ENCODE data around the gene PPP3R1. TPM values are rescaled to one million over a fixed set of nuclear protein-coding genes. Genes with fewer than 3 reads are reported as not detected.
A peak's percentile ranks its signal among the peaks of the same experiment; 100 is the strongest.

The PPP3R1 gene
- polyA plus RNA-seq, 1 experiment, result 5.2 TPM

GRCh38 chr2:68157402-68158133, 94.8 kb downstream of the PPP3R1 start, which contains the start of gene PNO1:
PNO1 (plus strand) TSS chr2:68157888; CDS start chr2:68157935, 47 bp downstream.
- peak; percentile 53 for DNase-seq (ENCODE audit: low read depth)
- no peak for TF ChIP-seq CTCF (IDR thresholded peaks at IDR 0.05; ENCODE audit: insufficient read depth, low read depth, low read length)
- no peaks in the 10 kb centered on the region for H3K36me3 ChIP-seq (ENCODE audit: control insufficient read depth, insufficient read depth, low read length)
- POLR2A ChIA-PET, result no interaction called here
- CTCF ChIA-PET, result interaction anchor here (1.0 to 1.7 kb wide), 8 partner anchors 12 to 200 kb away, joined by 3 to 6 read pairs (median 4); no protein-coding TSS in a partner anchor
- peak within 1 kb of the TSS; percentile 79 for H3K4me3 ChIP-seq (ENCODE audit: low read depth, low read length)
- H3K27me3 ChIP-seq (ENCODE audit: control insufficient read depth, insufficient read depth, low read length), result no peaks in the 10 kb centered on the region

DNA sequence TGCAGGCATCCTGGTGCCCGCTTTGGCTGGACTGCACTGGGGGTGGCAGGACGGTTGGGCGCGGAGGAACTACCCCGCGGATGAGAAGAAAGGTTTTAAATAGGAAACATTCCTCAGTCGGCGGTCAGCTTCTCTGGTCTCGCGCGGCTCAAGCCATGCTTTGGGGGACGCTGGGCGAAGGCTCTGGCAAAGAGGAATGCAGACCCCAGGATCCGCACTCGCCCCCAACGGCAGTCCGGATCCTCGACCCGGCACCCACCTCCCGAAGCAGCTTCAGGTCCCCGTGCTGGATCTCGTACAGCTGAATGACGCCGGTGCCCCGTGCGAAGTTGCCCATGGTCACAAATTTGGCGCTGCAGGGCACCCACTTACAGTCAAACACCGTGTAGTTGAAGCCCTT, 95.3 kb downstream of the PPP3R1 start:
- CTCF ChIA-PET, result interaction anchor here (1.0 to 1.7 kb wide), 9 partner anchors 12 to 200 kb away, joined by 3 to 8 read pairs (median 4); no protein-coding TSS in a partner anchor
- TF ChIP-seq CTCF (IDR thresholded peaks at IDR 0.05; ENCODE audit: insufficient read depth, low read depth, low read length), result no peak
- Histone ChIP-seq H3K36me3 (ENCODE audit: control insufficient read depth, insufficient read depth, low read length) (no peaks in the 10 kb centered on the region), H3K27me3 (ENCODE audit: control insufficient read depth, insufficient read depth, low read length) (no peaks in the 10 kb centered on the region), H3K4me3 (ENCODE audit: low read depth, low read length) (peak overlapping the region; percentile 79)
- no peak for DNase-seq (ENCODE audit: low read depth)
- POLR2A ChIA-PET, result no interaction called here

DNA sequence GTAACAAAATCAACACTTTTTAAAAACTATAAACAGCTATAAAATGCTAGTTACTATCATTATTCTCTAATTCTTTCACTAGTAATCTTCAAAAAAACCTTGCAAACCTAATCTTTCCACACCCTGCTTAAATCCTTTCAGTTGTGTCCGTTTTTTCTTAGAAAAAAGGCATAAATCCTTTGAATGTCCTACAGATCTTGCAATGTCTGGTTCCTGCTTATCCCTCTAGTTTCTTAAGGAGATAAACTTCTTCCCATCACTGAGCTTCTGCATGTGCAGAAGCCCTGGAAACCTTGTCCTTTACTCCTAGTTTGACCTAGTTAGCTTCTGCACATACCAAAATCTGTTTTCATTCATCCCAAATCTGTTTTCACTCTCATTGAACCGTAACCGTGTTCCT, 95.9 kb downstream of the PPP3R1 start:
- POLR2A ChIA-PET, result no interaction called here
- no peak for TF ChIP-seq CTCF (IDR thresholded peaks at IDR 0.05; ENCODE audit: insufficient read depth, low read depth, low read length)
- DNase-seq (ENCODE audit: low read depth), result no peak
- no peaks in the 10 kb centered on the region for H3K27me3 ChIP-seq (ENCODE audit: control insufficient read depth, insufficient read depth, low read length)
- peak overlapping the region; percentile 79 for H3K4me3 ChIP-seq (ENCODE audit: low read depth, low read length)
- no peaks in the 10 kb centered on the region for H3K36me3 ChIP-seq (ENCODE audit: control insufficient read depth, insufficient read depth, low read length)
- CTCF ChIA-PET, result interaction anchor here (0.7 to 1.7 kb wide), 6 partner anchors 13 to 201 kb away, joined by 3 to 8 read pairs (median 4); no protein-coding TSS in a partner anchor

DNA sequence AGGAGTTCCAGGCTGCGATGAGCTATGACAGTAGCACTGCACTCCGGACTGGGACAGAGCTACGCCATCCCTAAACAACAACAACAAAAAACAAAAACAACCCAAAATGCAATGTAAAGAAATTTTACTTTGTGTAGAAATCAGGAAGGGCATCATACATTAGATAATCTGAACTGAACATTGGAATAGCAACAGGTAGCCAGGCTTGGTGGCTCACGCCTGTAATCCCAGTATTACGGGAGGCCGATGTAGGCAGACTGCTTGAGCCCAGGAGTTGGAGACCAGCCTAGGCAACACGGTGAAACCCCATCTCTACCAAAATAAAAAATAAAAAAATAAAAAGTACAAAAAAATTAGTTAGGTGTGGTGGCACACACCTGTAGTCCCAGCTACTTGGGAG, 96.7 kb downstream of the PPP3R1 start:
- no peaks in the 10 kb centered on the region for H3K27me3 ChIP-seq (ENCODE audit: control insufficient read depth, insufficient read depth, low read length)
- no peak overlapping the region for H3K4me3 ChIP-seq (ENCODE audit: low read depth, low read length)
- no peak for DNase-seq (ENCODE audit: low read depth)
- TF ChIP-seq CTCF (IDR thresholded peaks at IDR 0.05; ENCODE audit: insufficient read depth, low read depth, low read length), result no peak
- no peaks in the 10 kb centered on the region for H3K36me3 ChIP-seq (ENCODE audit: control insufficient read depth, insufficient read depth, low read length)
- ChIA-PET CTCF (interaction anchor here (1.5 kb wide), 1 partner anchor 33 kb away, joined by 8 read pairs; no protein-coding TSS in a partner anchor), POLR2A (no interaction called here)

DNA sequence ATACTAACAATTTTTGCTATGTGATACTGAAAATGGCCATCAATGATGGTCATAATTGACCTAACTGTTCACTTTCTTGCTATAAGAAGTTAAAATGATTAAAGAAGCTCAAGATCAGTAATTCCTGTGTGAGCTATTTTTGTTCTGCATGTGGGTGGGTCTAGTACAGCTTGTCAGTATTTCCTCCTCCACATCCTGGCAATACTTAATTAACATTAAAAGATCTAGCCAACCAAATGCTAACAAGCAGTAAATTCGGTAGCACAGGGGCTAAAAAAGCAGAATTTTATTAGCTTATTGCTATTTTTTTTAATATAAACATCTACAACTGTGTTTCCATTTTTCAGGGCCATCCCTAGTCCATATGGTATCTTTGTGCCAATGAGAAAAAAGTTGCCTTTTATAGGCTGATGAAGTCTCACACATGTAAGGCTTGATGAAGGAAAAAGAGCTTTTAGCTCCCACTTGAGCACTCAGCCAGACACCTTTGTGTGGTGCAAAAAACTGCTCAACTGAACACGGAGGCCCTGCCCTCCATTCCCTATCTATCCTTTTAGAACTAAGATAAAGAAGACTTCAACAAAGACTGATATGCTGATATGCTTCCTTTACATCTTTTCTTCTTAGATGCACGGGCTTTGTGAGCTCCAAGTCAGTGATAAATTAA, 99.5 kb downstream of the PPP3R1 start:
- CTCF ChIA-PET, result interaction anchor here (0.6 to 1.0 kb wide), 4 partner anchors 15 to 288 kb away, joined by 3 read pairs; no protein-coding TSS in a partner anchor
- POLR2A ChIA-PET, result no interaction called here
- Histone ChIP-seq H3K4me3 (ENCODE audit: low read depth, low read length) (no peak overlapping the region), H3K36me3 (ENCODE audit: control insufficient read depth, insufficient read depth, low read length) (no peaks in the 10 kb centered on the region), H3K27me3 (ENCODE audit: control insufficient read depth, insufficient read depth, low read length) (no peaks in the 10 kb centered on the region)
- TF ChIP-seq CTCF (IDR thresholded peaks at IDR 0.05; ENCODE audit: insufficient read depth, low read depth, low read length), result no peak
- no peak for DNase-seq (ENCODE audit: low read depth)

Data from BJ (cell line).